Endothelial cell of umbilical vein (primary cell): ENCODE data around the gene ADGRD2. TPM values are rescaled to one million over a fixed set of nuclear protein-coding genes. Genes with fewer than 3 reads are reported as not detected.

ENCODE experiments used
- BruUV-seq: library from RNA; stranded (reverse); fragments of 400-500 nt; replicated peaks from 2 replicates; lab custom pipeline; 2021; lab: Mats Ljungman, UMichigan
- CTCF ChIA-PET: fragments of 300-600, 350-600 bp; sonication (Branson Sonifier 250); formaldehyde crosslinking; loops from one replicate; lab custom pipeline; 2021; ENCODE audit warnings: antibody characterized with exemption, inconsistent platforms; lab: Charles Lee
- POLR2A ChIA-PET: fragments of 300-600, 350-600 bp; sonication (Branson Sonifier 250); formaldehyde crosslinking; loops from one replicate; lab custom pipeline; 2021; ENCODE audit warnings: antibody characterized with exemption, inconsistent platforms; lab: Charles Lee
- DNase-seq: peaks from one replicate; pipeline ENCODE4 v3.0.0-alpha.2; 2011; ENCODE audit warnings: low read depth, low spot score
- FAIRE-seq: peaks from 2 replicates; lab custom pipeline; 2011; peaks lifted over from hg19 to GRCh38; lab: Jason Lieb, UNC
- H2AFZ ChIP-seq: 2 replicates; pipeline ENCODE4 v1.6.0; 2012; ENCODE audit warnings: low read depth, low read length, control low read depth, inconsistent platforms
- H3K27ac ChIP-seq: 2 replicates; pipeline ENCODE4 v1.5.1; 2011; ENCODE audit warnings: low read depth, mild to moderate bottlenecking, control low read depth, low read length, moderate library complexity; ENCODE audit not compliant: insufficient read depth
- H3K27me3 ChIP-seq, 2 experiments: 2 replicates each; pipeline versions ENCODE4 v1.6.0 to v1.6.1; 2011; ENCODE audit warnings: low read length in 2 of 2, mixed read lengths in 1 of 2; ENCODE audit not compliant: control insufficient read depth in 2 of 2, insufficient read depth in 2 of 2
- H3K36me3 ChIP-seq, 2 experiments: 2 replicates in 1 of 2; 3 replicates in 1 of 2; pipeline ENCODE4 v1.5.1; 2011; ENCODE audit warnings: low read length in 2 of 2, mild to moderate bottlenecking in 1 of 2, moderate library complexity in 1 of 2; ENCODE audit not compliant: control insufficient read depth in 2 of 2, insufficient read depth in 2 of 2; ENCODE audit errors: extremely low read depth in 1 of 2
- H3K4me1 ChIP-seq: 3 replicates; pipeline ENCODE4 v1.5.1; 2011; ENCODE audit warnings: mild to moderate bottlenecking, low read length; ENCODE audit not compliant: control insufficient read depth, insufficient read depth; ENCODE audit errors: extremely low read depth
- H3K4me2 ChIP-seq: 2 replicates; pipeline ENCODE4 v1.6.1; 2011; ENCODE audit warnings: low read length, control low read depth, mixed read lengths; ENCODE audit not compliant: insufficient read depth
- H3K4me3 ChIP-seq, 3 experiments: fragments of 200-600 bp in 1 of 3; sonication (generic), shearing (Covaris generic) in 1 of 3; replicated peaks in 1 of 3; 2 replicates each; pipeline ENCODE4 v1.5.1; 2011 to 2016; ENCODE audit warnings: control low read depth in 3 of 3, low read length in 3 of 3, mild to moderate bottlenecking in 2 of 3, inconsistent platforms in 1 of 3, low read depth in 1 of 3, moderate library complexity in 1 of 3; ENCODE audit not compliant: insufficient read depth in 1 of 3
- H3K79me2 ChIP-seq: 2 replicates; pipeline ENCODE4 v1.6.0; 2012; ENCODE audit warnings: low read length, inconsistent platforms; ENCODE audit not compliant: control insufficient read depth, insufficient read depth
- H3K9ac ChIP-seq: replicated peaks from 2 replicates; pipeline ENCODE3; 2011; ENCODE audit warnings: low read length, control low read depth; ENCODE audit not compliant: insufficient read depth; ENCODE audit errors: extremely low read depth
- H3K9me1 ChIP-seq: replicated peaks from 3 replicates; pipeline ENCODE4 v1.6.0; 2011; ENCODE audit warnings: mild to moderate bottlenecking, low read length; ENCODE audit not compliant: control insufficient read depth, insufficient read depth; ENCODE audit errors: extremely low read depth
- H3K9me3 ChIP-seq: replicated peaks from 2 replicates; pipeline ENCODE4 v1.5.1; 2012; ENCODE audit warnings: low read length, inconsistent platforms; ENCODE audit not compliant: control insufficient read depth, insufficient read depth
- H4K20me1 ChIP-seq: replicated peaks from 2 replicates; pipeline ENCODE3; 2011; ENCODE audit warnings: mild to moderate bottlenecking, low read length; ENCODE audit not compliant: control insufficient read depth, insufficient read depth; ENCODE audit errors: extremely low read depth
- EZH2 ChIP-seq: IDR thresholded peaks from 2 replicates; pipeline ENCODE4 v1.6.1; 2012; ENCODE audit warnings: borderline replicate concordance, low read depth, mild to moderate bottlenecking, moderate library complexity, low read length, inconsistent platforms; ENCODE audit not compliant: severe bottlenecking
- FOS ChIP-seq: IDR thresholded peaks from 2 replicates; pipeline ENCODE4 v1.6.1; 2011; ENCODE audit warnings: mild to moderate bottlenecking, low read length, moderate library complexity, borderline replicate concordance; ENCODE audit not compliant: insufficient read depth
- JUN ChIP-seq: IDR thresholded peaks from 2 replicates; pipeline ENCODE4 v1.6.1; 2011; ENCODE audit warnings: borderline replicate concordance, low read depth; ENCODE audit not compliant: insufficient read length, insufficient read depth
- MYC ChIP-seq: IDR thresholded peaks from one replicate; pipeline ENCODE4 v1.6.1; 2011; ENCODE audit warnings: mild to moderate bottlenecking, low read depth, low read length
- POLR2A ChIP-seq: IDR thresholded peaks from 2 replicates; pipeline ENCODE4 v1.6.1; 2012; ENCODE audit warnings: low read depth, mild to moderate bottlenecking, control low read depth, low read length
- POLR2AphosphoS5 ChIP-seq: IDR thresholded peaks from 2 replicates; pipeline ENCODE4 v1.6.1; 2012; ENCODE audit warnings: low read depth, mild to moderate bottlenecking, control low read depth, low read length, moderate library complexity; ENCODE audit not compliant: insufficient read depth
- dilution Hi-C: fragments of 300-500 bp; cut with MboI; formaldehyde crosslinking; loops from one replicate; pipeline ENCODE4 v1.15.0; 2019; ENCODE audit warnings: low sequenced_read_pairs; ENCODE audit not compliant: extremely low pct_ligation_motif_present
- intact Hi-C: fragments of 100-400 bp; cut with micrococcal nuclease; formaldehyde crosslinking; loops from one replicate; pipeline ENCODE4 v1.10.0; 2022
- polyA plus RNA-seq, 4 experiments: library from polyadenylated mRNA; depleted of rRNA in 3 of 4; stranded (reverse) in 3 of 4; unstranded in 1 of 4; fragments of >200 nt; gene quantifications; 2 replicates each; pipeline versions ENCODE4 v1.2.1 to v1.2.3, GENCODE V29; 2011 to 2012; ENCODE audit warnings: missing spikeins in 1 of 4
- total RNA-seq: library from RNA; stranded (reverse); gene quantifications from 2 replicates; pipeline ENCODE4 v1.2.3, GENCODE V29; 2021
- TF ChIP-seq, protein P1 (sequence below), 2 donors: IDR thresholded peaks; 1 replicate in 1 of 2; 2 replicates in 1 of 2; pipeline ENCODE4 v1.5.1; 2011; ENCODE audit warnings: low read length in 2 of 2, mild to moderate bottlenecking in 2 of 2, moderate library complexity in 2 of 2, control low read depth in 1 of 2, inconsistent platforms in 1 of 2, low read depth in 1 of 2; ENCODE audit not compliant: insufficient read depth in 1 of 2; ENCODE audit errors: extremely low read depth in 1 of 2

The ADGRD2 gene
- total and polyA plus RNA-seq, 2 donors (not counting 3 experiments of a cell fraction or from before 2014, with no cell fraction given), result not detected

GRCh38 chr9:124452841-124453585 lies 2.8 kb downstream of the ADGRD2 start:
- Histone ChIP-seq H4K20me1 (no peaks in the 10 kb centered on the region), H2AFZ (no peak overlapping the region), H3K27ac (no peak overlapping the region), H3K9me3 (no peaks in the 10 kb centered on the region), H3K27me3 (peaks cover 19 to 29% of the 10 kb centered on the region in 2 experiments), H3K79me2 (no peaks in the 10 kb centered on the region), H3K4me3 (no peak overlapping the region), H3K9ac (no peak overlapping the region), H3K4me2 (no peak overlapping the region), H3K9me1 (no peaks in the 10 kb centered on the region), H3K36me3 (no peaks in the 10 kb centered on the region), H3K4me1 (peaks cover 3% of the 10 kb centered on the region)
- dilution Hi-C loops, result no loop called here
- TF ChIP-seq POLR2A (no peak), EZH2 (peak; percentile 49)
- FAIRE-seq (no peak), DNase-seq (no peak)
- ChIA-PET POLR2A (interaction anchor here (0.6 kb wide), 1 partner anchor 374 kb away, joined by 3 read pairs; no protein-coding TSS in a partner anchor), CTCF (no interaction called here)
- intact Hi-C loops, result no loop called here
- no TSS peak for BruUV-seq

GRCh38 chr9:124453586-124454191 lies 3.4 kb downstream of the ADGRD2 start:
- BruUV-seq, result no TSS peak
- intact Hi-C loops (no loop called here), dilution Hi-C loops (no loop called here)
- no peaks in the 10 kb centered on the region for H3K9me1 ChIP-seq
- DNase-seq (no peak), FAIRE-seq (no peak)
- H4K20me1 ChIP-seq, result no peaks in the 10 kb centered on the region
- peaks cover 19 to 29% of the 10 kb centered on the region in 2 experiments for H3K27me3 ChIP-seq
- no peak overlapping the region for H3K4me3 ChIP-seq
- H3K9me3 ChIP-seq, result no peaks in the 10 kb centered on the region
- H3K4me1 ChIP-seq, result peaks cover 3% of the 10 kb centered on the region
- no peaks in the 10 kb centered on the region for H3K79me2 ChIP-seq
- no peak overlapping the region for H2AFZ ChIP-seq
- no peak overlapping the region for H3K9ac ChIP-seq
- ChIA-PET CTCF (interaction anchor here (1.4 kb wide), 1 partner anchor 83 kb away, joined by 6 read pairs; no protein-coding TSS in a partner anchor), POLR2A (interaction anchor here (0.6 kb wide), 1 partner anchor 375 kb away, joined by 3 read pairs; no protein-coding TSS in a partner anchor)
- no peak overlapping the region for H3K27ac ChIP-seq
- TF ChIP-seq MYC (no peak), POLR2A (no peak), FOS (no peak), POLR2AphosphoS5 (no peak), EZH2 (no peak), JUN (no peak)
- TF ChIP-seq, protein P1, sequence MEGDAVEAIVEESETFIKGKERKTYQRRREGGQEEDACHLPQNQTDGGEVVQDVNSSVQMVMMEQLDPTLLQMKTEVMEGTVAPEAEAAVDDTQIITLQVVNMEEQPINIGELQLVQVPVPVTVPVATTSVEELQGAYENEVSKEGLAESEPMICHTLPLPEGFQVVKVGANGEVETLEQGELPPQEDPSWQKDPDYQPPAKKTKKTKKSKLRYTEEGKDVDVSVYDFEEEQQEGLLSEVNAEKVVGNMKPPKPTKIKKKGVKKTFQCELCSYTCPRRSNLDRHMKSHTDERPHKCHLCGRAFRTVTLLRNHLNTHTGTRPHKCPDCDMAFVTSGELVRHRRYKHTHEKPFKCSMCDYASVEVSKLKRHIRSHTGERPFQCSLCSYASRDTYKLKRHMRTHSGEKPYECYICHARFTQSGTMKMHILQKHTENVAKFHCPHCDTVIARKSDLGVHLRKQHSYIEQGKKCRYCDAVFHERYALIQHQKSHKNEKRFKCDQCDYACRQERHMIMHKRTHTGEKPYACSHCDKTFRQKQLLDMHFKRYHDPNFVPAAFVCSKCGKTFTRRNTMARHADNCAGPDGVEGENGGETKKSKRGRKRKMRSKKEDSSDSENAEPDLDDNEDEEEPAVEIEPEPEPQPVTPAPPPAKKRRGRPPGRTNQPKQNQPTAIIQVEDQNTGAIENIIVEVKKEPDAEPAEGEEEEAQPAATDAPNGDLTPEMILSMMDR (IDR thresholded peaks at IDR 0.05; ENCODE audit: extremely low read depth in 1 of 2, insufficient read depth in 1 of 2, low read depth in 1 of 2, low read length in 2 of 2), result no peak
- H3K4me2 ChIP-seq, result no peak overlapping the region
- no peaks in the 10 kb centered on the region for H3K36me3 ChIP-seq
